Uterus (tissue), 2 donors: ENCODE data around the gene ATP8B1.

ENCODE experiments used
- CTCF ChIP-seq, 4 experiments: fragments of 200-600 bp in 2 of 4; fragments of 450-650 bp in 2 of 4; sonication (generic) in 2 of 4; IDR thresholded peaks; one replicate each; pipeline ENCODE4 v1.5.1; 2016 to 2019; ENCODE audit warnings: antibody characterized with exemption in 4 of 4, mild to moderate bottlenecking in 2 of 4, moderate library complexity in 1 of 4
- POLR2A ChIP-seq, 2 donors: fragments of 450-650 bp; IDR thresholded peaks; one replicate each; pipeline ENCODE4 v1.6.1; 2016; ENCODE audit warnings: antibody characterized with exemption in 2 of 2, mild to moderate bottlenecking in 1 of 2, moderate library complexity in 1 of 2

- TF ChIP-seq POLR2A (IDR thresholded peaks at IDR 0.05) (no peak), CTCF (IDR thresholded peaks at IDR 0.05) (no peak)
Measured at GRCh38 chr18:57727952-57728807, 74.9 kb downstream of the ATP8B1 start.
